H1 (cell line): Measurements from ENCODE around the gene KTI12. TPM values are rescaled to one million over a fixed set of nuclear protein-coding genes. Genes with fewer than 3 reads are reported as not detected.
"Not testable (repeated sequence)": the region's sequence is repeated elsewhere in the genome, so short reads cannot be mapped to it uniquely, and the experiment has no call there.

Experiments used
- CTCF ChIA-PET: fragments of 300-600 bp; sonication (Branson Sonifier 250); formaldehyde crosslinking; loops from one replicate; lab custom pipeline; 2021; ENCODE audit not compliant: partially characterized antibody; lab: Charles Lee
- POLR2A ChIA-PET: fragments of 300-600 bp; sonication (Branson Sonifier 250); formaldehyde crosslinking; loops from one replicate; lab custom pipeline; 2021; ENCODE audit warnings: inconsistent platforms; ENCODE audit not compliant: partially characterized antibody; lab: Charles Lee
- DNase-seq, 2 experiments: peaks; one replicate each; pipeline versions ENCODE4 v3.0.0 to v3.0.0-alpha.2; 2010 to 2022; ENCODE audit warnings: low spot score in 2 of 2, low read depth in 1 of 2, mixed read lengths in 1 of 2
- FAIRE-seq: peaks from 2 replicates; lab custom pipeline; 2011; peaks lifted over from hg19 to GRCh38; lab: Jason Lieb, UNC
- H2AFZ ChIP-seq: 2 replicates; pipeline ENCODE4 v1.8.1; 2012; ENCODE audit warnings: low read length, inconsistent platforms
- H2AK5ac ChIP-seq: 2 replicates; pipeline ENCODE4 v1.6.1; 2013; ENCODE audit warnings: low read depth, low read length
- H2BK120ac ChIP-seq: replicated peaks from 2 replicates; pipeline ENCODE3; 2013; ENCODE audit warnings: low read depth, low read length, inconsistent platforms
- H2BK12ac ChIP-seq: 2 replicates; pipeline ENCODE4 v1.6.1; 2013; ENCODE audit warnings: low read depth, low read length
- H2BK15ac ChIP-seq: 2 replicates; pipeline ENCODE4 v1.6.1; 2013; ENCODE audit warnings: low read length
- H2BK20ac ChIP-seq: 2 replicates; pipeline ENCODE4 v1.6.1; 2013; ENCODE audit warnings: low read length
- H2BK5ac ChIP-seq: 2 replicates; pipeline ENCODE4 v1.6.1; 2013; ENCODE audit warnings: low read depth, low read length
- H3K14ac ChIP-seq: 2 replicates; pipeline ENCODE4 v1.6.1; 2013; ENCODE audit warnings: inconsistent platforms; ENCODE audit not compliant: insufficient read length
- H3K18ac ChIP-seq: 2 replicates; pipeline ENCODE4 v1.6.1; 2013; ENCODE audit warnings: low read length; ENCODE audit errors: extremely low read depth
- H3K23ac ChIP-seq: 2 replicates; pipeline ENCODE4 v1.6.1; 2013; ENCODE audit warnings: inconsistent platforms; ENCODE audit not compliant: insufficient read length
- H3K23me2 ChIP-seq: 2 replicates; pipeline ENCODE4 v1.6.1; 2013; ENCODE audit warnings: low read depth, low read length
- H3K27ac ChIP-seq: 2 replicates; pipeline ENCODE4 v1.6.1; 2011; ENCODE audit warnings: low read depth, low read length, inconsistent platforms
- H3K27me3 ChIP-seq, 4 experiments: replicated peaks in 1 of 4; 1 replicate in 1 of 4; 2 replicates in 3 of 4; pipeline versions ENCODE4 v1.6.1 to v1.8.1; 2011 to 2013; ENCODE audit warnings: low read length in 3 of 4, mild to moderate bottlenecking in 3 of 4, inconsistent platforms in 2 of 4, mixed read lengths in 2 of 4, moderate library complexity in 1 of 4; ENCODE audit not compliant: control insufficient read depth in 3 of 4, insufficient read depth in 3 of 4; ENCODE audit errors: extremely low read depth in 1 of 4
- H3K36me3 ChIP-seq, 4 experiments: 2 replicates each; pipeline versions ENCODE4 v1.6.1 to v1.8.1; 2011 to 2013; ENCODE audit warnings: mild to moderate bottlenecking in 4 of 4, low read length in 3 of 4, moderate library complexity in 2 of 4, control low read depth in 1 of 4, inconsistent platforms in 1 of 4; ENCODE audit not compliant: insufficient read depth in 4 of 4, control insufficient read depth in 2 of 4
- H3K4ac ChIP-seq: replicated peaks from 2 replicates; pipeline ENCODE3; 2013; ENCODE audit warnings: low read length, low read depth, mixed read lengths, inconsistent platforms; ENCODE audit not compliant: insufficient read length
- H3K4me1 ChIP-seq, 4 experiments: replicated peaks in 1 of 4; 1 replicate in 1 of 4; 2 replicates in 3 of 4; pipeline versions ENCODE4 v1.6.1 to v1.8.1; 2011 to 2013; ENCODE audit warnings: low read length in 3 of 4, inconsistent platforms in 2 of 4, mixed read lengths in 1 of 4; ENCODE audit not compliant: insufficient read depth in 4 of 4, control insufficient read depth in 3 of 4
- H3K4me2 ChIP-seq, 2 experiments: 2 replicates each; pipeline versions ENCODE4 v1.6.1 to v1.8.1; 2011 to 2013; ENCODE audit warnings: low read depth in 2 of 2, low read length in 2 of 2, control low read depth in 1 of 2, inconsistent platforms in 1 of 2, mild to moderate bottlenecking in 1 of 2; ENCODE audit not compliant: insufficient read depth in 1 of 2
- H3K4me3 ChIP-seq, 4 experiments: fragments of 200-600, 300-600 bp in 1 of 4; sonication (generic), shearing (Covaris generic), sonication (Bioruptor Twin) in 1 of 4; 2 replicates each; pipeline versions ENCODE4 v1.5.1 to v1.8.1; 2011 to 2016; ENCODE audit warnings: low read length in 4 of 4, low read depth in 3 of 4, control low read depth in 2 of 4, inconsistent platforms in 2 of 4, mild to moderate bottlenecking in 2 of 4, mixed read lengths in 1 of 4, moderate library complexity in 1 of 4; ENCODE audit not compliant: insufficient read depth in 2 of 4; ENCODE audit errors: extremely low read depth in 1 of 4
- H3K56ac ChIP-seq: replicated peaks from 2 replicates; pipeline ENCODE3; 2013; ENCODE audit warnings: low read depth, mild to moderate bottlenecking, mixed read lengths, low read length, inconsistent platforms; ENCODE audit not compliant: insufficient read length
- H3K79me1 ChIP-seq: 2 replicates; pipeline ENCODE4 v1.6.1; 2013; ENCODE audit warnings: low read depth, low read length, control low read depth
- H3K79me2 ChIP-seq, 2 experiments: 2 replicates each; pipeline versions ENCODE4 v1.6.1 to v1.8.1; 2012 to 2013; ENCODE audit warnings: low read length in 2 of 2, mild to moderate bottlenecking in 2 of 2, inconsistent platforms in 1 of 2; ENCODE audit not compliant: insufficient read depth in 2 of 2, control insufficient read depth in 1 of 2
- H3K9ac ChIP-seq, 4 experiments: replicated peaks in 1 of 4; 1 replicate in 1 of 4; 2 replicates in 3 of 4; pipeline versions ENCODE4 v1.6.1 to v1.8.1; 2011 to 2013; ENCODE audit warnings: low read depth in 3 of 4, low read length in 3 of 4, control low read depth in 2 of 4, mild to moderate bottlenecking in 2 of 4, moderate library complexity in 2 of 4, inconsistent platforms in 1 of 4; ENCODE audit errors: extremely low read depth in 1 of 4
- H3K9me3 ChIP-seq, 2 experiments: 2 replicates each; pipeline versions ENCODE4 v1.6.1 to v1.8.1; 2012 to 2013; ENCODE audit warnings: mild to moderate bottlenecking in 2 of 2, moderate library complexity in 2 of 2, control low read depth in 1 of 2, inconsistent platforms in 1 of 2, low read depth in 1 of 2, low read length in 1 of 2, mixed read lengths in 1 of 2; ENCODE audit not compliant: insufficient read depth in 2 of 2
- H4K20me1 ChIP-seq, 2 experiments: replicated peaks in 1 of 2; 2 replicates each; pipeline versions ENCODE3 to v1.8.1; 2011 to 2013; ENCODE audit warnings: inconsistent platforms in 2 of 2, low read length in 2 of 2, mild to moderate bottlenecking in 1 of 2; ENCODE audit not compliant: insufficient read depth in 2 of 2, control insufficient read depth in 1 of 2
- H4K5ac ChIP-seq: 2 replicates; pipeline ENCODE4 v1.6.1; 2013; ENCODE audit warnings: low read length, low read depth, mixed read lengths, inconsistent platforms; ENCODE audit not compliant: insufficient read length
- H4K8ac ChIP-seq: 2 replicates; pipeline ENCODE4 v1.8.0; 2013; ENCODE audit warnings: mild to moderate bottlenecking, moderate library complexity, low read length, inconsistent platforms; ENCODE audit not compliant: insufficient read depth; ENCODE audit errors: extremely low read depth
- H4K91ac ChIP-seq: replicated peaks from 2 replicates; pipeline ENCODE3; 2013; ENCODE audit warnings: low read length, mixed read lengths, inconsistent platforms; ENCODE audit not compliant: insufficient read length
- WGBS, 2 experiments: shearing (Covaris generic) in 1 of 2; methylation state at CpG; one replicate each; pipeline versions ENCODE4 v1.1.6 to v1.1.7; 2013 to 2015; ENCODE audit warnings: low lambda C conversion rate in 2 of 2, mixed read lengths in 2 of 2, inconsistent platforms in 1 of 2, low coverage in 1 of 2, missing lambda C conversion rate in 1 of 2; ENCODE audit not compliant: insufficient replicate concordance in 2 of 2, insufficient coverage in 1 of 2, insufficient read length in 1 of 2; ENCODE audit errors: extremely low coverage in 1 of 2, missing lambda C conversion rate in 1 of 2; 5-methylcytosine and 5-hydroxymethylcytosine counted together
- polyA plus RNA-seq, 7 experiments: library from polyadenylated mRNA; depleted of rRNA in 3 of 7; stranded (reverse) in 5 of 7; unstranded in 2 of 7; fragments of >200 nt in 5 of 7; fragments of 200-250 nt in 2 of 7; gene quantifications; 1 replicate in 5 of 7; 2 replicates in 1 of 7; 4 replicates in 1 of 7; pipeline versions ENCODE4 v1.2.1 to v1.2.3, GENCODE V29; 2011 to 2013; ENCODE audit warnings: missing spikeins in 2 of 7, mixed read lengths in 2 of 7
- total RNA-seq: library from RNA; stranded (reverse); fragmentation: NEBNext Ultra II Directional; extraction: Animal tissue kit (Norgen Biotek cat#: 25700); gene quantifications from 2 replicates; pipeline ENCODE4 v1.2.1, GENCODE V29; 2021

KTI12 gene
- total and polyA plus RNA-seq, 2 of the 8 experiments (the other 6 are each of a cell fraction or from before 2014, with no cell fraction given): 7.5 to 16.2 TPM

- POLR2A ChIA-PET: interaction anchor here (0.7 to 1.1 kb wide), 2 partner anchors 9 to 10 kb away, joined by 3 to 4 read pairs; no protein-coding TSS in a partner anchor
- H3K4me3 ChIP-seq, H3K79me1 ChIP-seq: not testable (repeated sequence)
These were observed 28.1 kb downstream of the KTI12 start for GRCh38 chr1:52005548-52005947.

More at GRCh38 chr1:52005548-52005947, 28.1 kb downstream of the KTI12 start:
- peak overlapping the region; percentile 2; the same call in 1 of the 2 replicates for H2BK20ac ChIP-seq
- H3K9me3 ChIP-seq, H3K79me2 ChIP-seq, H2BK15ac ChIP-seq, H4K8ac ChIP-seq, FAIRE-seq, H3K27me3 ChIP-seq, H3K4ac ChIP-seq, H3K23ac ChIP-seq, H4K91ac ChIP-seq, H3K56ac ChIP-seq, H3K23me2 ChIP-seq, H3K36me3 ChIP-seq, H2BK120ac ChIP-seq, DNase-seq, H3K14ac ChIP-seq, H2AK5ac ChIP-seq, H3K9ac ChIP-seq, H4K20me1 ChIP-seq: not testable (repeated sequence)
- H3K18ac ChIP-seq: peak overlapping the region; percentile 88; the same call in 1 of the 2 replicates
- peak overlapping the region; percentile 43 for H4K5ac ChIP-seq
- H2BK12ac ChIP-seq: peak overlapping the region; percentile 97; the same call in 1 of the 2 replicates
- peak overlapping the region; percentile 81 for H3K27ac ChIP-seq
- peaks cover 5 to 14% (median 12%) of the 10 kb centered on the region in 4 experiments; a peak in 6 of 7 replicates for H3K4me1 ChIP-seq
- 57% methylated on average over 3 of the region's 3 CpGs; no CpG with 5 or more reads in 1 of the 2 experiments for WGBS, 2 experiments
- H3K4me2 ChIP-seq: peak overlapping the region; percentile 38 to 58; a peak in 2 of 4 replicates
- CTCF ChIA-PET: interaction anchor here (0.6 to 1.7 kb wide), 4 partner anchors 39 to 225 kb away, joined by 3 to 6 read pairs (median 3); no protein-coding TSS in a partner anchor
- peak overlapping the region; percentile 62; the same call in 1 of the 2 replicates for H2BK5ac ChIP-seq
- peak overlapping the region; percentile 3; the same call in 1 of the 2 replicates for H2AFZ ChIP-seq
